IPS-NIHi7 (cell line): ENCODE measurements around the gene AP3M1.
"Not testable (repeated sequence)": the region's sequence is repeated elsewhere in the genome, so short reads cannot be mapped to it uniquely, and the experiment has no call there.

ENCODE experiments used
- DNase-seq: peaks from one replicate; pipeline ENCODE4 v3.0.0; 2012; ENCODE audit warnings: mixed read lengths; ENCODE audit errors: extremely low spot score

AP3M1 gene, protein sequence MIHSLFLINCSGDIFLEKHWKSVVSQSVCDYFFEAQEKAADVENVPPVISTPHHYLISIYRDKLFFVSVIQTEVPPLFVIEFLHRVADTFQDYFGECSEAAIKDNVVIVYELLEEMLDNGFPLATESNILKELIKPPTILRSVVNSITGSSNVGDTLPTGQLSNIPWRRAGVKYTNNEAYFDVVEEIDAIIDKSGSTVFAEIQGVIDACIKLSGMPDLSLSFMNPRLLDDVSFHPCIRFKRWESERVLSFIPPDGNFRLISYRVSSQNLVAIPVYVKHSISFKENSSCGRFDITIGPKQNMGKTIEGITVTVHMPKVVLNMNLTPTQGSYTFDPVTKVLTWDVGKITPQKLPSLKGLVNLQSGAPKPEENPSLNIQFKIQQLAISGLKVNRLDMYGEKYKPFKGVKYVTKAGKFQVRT

DNA sequence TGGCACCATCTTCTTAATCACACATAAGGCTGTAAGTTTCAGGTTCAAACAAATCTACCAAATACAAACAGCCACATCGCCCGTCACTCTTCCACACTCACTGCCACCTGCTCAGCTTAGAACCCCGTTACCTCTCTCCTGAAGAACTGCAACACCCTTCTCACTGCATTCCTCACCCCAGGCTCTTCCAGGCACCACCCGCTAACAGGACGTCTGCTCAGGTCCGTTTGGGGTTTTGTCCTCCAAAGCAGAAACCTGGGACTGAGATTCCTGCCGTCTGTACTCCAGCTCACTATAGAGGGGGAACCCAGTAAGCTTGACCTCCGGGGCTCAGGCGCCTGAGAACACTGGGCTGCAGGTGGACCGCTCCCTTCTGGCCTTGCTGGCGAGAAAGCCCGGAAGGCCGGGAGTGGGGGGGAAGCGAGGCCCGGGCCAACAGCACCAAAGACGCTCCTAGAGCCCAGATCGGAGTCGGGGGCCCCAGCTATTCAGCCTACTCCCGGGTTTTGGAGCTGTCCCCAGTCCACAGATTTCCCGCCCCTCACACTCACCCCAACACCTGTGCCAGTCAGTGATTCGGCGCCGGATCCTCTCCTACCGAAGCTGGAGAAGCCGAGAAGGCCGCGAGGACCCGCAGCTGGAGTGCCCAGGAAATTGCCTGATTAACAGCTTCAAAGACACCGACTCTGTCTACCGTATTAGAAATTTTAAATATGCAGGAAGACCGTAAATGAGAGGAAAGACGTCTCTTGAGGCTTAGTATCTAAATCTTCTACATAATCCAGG is at the start of gene AP3M1:
Gene AP3M1, minus strand, starts transcription at position 625 of the 786 bp plus-strand sequence. CDS start 12,449 bp downstream, outside the sequence.
- peak; percentile 82 for DNase-seq

DNA sequence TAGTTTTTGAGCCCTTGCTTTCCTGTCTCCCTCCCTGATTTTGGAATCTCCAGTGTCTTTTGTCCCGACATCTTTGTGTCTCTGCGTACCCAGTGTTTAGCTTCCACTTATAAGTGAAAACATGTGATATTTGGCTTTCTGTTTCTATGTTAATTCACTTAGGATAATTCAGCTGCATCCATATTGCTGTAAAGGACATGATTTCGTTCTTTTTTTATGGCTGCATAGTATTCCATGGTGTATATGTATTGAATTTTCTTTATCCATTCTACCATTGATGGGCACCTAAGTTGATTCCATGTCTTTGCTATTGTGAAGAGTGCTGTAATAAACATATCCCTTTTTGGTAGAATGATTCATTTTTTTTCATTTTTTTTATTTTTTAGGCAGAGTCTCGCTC is 48.7 kb upstream of the AP3M1 start:
- DNase-seq: no peak

DNA sequence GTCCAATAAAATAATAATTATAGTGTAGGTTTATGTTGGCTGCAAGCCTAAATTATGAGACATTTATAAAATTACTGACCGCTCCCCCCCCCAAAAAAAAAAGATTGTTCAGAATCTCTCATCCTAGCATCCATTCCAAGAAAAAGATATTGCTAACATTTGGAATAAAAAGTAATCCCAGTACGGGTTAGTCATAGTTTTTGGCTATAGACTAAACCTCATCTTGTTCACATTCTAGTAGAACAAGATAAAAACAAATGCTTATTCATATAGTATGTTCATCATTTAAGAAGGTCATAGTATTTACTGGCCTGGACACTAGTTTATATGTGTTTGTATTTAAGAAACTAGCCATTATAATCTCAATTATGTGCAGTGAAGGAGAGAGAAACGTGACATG is 44.4 kb upstream of the AP3M1 start:
- no peak for DNase-seq

DNA sequence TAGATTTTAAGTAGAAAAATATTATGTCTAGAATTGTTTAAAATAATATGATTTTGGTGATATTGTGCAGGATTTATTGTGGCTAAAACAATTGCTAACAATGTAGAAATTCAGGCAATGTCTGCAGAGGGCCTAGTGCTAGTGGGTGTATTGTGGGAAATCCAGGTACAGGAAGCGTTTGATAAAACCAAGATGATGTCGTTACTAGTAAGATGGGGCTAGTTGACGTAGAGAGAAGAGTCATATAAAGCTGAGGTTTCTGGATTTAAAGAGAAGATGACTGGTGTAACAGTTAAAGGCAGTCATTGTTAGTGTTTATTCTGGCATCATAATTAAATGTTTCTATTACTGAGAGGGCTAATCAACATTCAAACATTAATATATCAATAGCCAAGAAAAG is 43.9 kb upstream of the AP3M1 start:
- DNase-seq: no peak

DNA sequence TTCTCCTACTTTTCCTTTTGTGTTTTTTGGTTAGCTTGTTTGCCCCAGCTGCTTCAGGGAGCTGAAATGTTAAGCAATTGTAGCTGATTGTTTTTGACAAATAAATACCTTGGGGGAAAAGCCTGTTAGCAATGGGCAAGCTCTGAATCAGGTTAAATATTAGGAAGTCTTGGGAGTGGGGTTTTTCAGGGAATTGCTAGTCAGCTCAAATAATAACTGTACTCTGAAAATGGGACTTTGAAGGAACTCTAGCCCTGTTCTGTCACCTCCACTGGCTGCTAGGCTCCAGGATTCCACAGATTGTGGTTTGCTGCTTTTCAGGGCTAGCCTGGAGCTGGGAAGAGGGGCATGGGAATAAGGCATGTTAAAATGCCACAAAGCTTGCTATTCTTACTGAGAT is 39.9 kb upstream of the AP3M1 start:
- DNase-seq: no peak

DNA sequence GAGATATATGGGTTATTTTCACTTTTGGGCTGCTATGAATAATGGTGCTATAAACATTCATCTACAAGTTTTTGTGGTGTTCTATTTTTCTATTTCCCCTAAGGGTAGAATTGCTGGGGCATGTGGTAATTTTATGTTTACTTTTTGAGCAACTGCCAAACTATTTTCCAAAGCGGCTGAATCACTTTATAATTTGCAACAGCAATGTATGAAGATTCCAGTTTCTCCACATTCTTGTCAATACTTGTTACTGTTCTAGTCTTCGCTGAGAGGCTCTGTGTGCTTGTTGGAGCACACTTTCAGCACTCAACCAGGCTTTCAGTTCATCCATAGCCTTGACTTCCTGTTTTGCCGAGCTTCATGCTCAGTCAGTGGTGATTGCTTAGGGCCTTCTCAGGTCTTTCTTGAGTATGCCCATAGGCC is 39.4 kb upstream of the AP3M1 start:
- DNase-seq: no peak

DNA sequence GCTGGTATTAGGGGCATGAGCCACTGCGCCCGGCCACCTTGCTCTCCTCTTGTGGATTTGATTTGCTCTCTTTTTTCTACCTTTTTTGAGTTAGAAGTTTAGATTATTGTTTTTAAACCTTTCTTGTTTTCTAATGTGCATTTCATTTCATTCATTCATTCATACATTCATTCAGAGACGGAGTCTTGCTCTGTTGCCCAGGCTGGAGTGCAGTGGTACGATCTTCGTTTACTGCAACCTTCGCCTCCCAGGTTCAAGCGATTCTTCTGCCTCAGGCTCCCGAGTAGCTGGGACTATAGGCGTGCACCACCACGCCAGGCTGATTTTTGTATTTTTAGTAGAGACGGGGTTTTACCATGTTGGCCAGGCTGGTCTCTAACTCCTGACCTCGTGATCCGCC is 38.0 kb upstream of the AP3M1 start:
- DNase-seq: not testable (repeated sequence)

DNA sequence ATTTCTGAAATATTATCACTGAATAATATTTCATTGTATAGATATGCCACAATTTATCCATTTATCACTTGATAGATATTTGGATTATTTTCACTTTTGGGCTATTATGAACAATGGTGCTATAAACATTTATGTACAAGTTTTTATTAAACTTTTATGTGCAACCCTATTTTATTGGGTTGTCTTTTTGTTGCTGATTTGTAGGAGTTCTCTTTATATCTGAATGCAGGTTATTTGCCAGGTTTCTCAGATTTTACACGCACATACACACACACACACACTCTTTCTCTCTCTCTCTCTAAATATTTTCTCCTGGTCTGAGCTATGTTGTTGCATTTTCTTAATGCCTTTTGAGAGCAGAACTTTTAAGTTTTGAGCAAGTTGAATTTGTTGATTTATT is 36.6 kb upstream of the AP3M1 start:
- DNase-seq: no peak

DNA sequence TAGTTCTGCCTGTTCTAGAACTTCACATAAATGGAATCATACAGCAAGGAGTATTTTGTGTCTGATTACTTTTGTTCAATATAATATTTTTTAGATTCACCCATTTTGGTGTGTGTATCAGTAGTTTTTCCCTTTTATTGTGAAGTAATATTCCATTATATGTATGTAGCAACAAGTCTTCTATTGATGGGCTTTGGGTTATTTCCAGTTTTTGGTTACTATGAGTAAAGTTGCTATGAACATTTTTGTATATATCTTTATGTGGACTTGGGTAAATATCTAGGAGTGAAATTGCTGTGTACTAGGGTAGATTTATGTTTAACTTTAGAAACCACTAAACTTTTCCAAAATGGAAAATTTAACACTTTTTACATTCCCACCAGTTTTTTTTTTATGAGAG is 36.0 kb upstream of the AP3M1 start:
- no peak for DNase-seq

DNA sequence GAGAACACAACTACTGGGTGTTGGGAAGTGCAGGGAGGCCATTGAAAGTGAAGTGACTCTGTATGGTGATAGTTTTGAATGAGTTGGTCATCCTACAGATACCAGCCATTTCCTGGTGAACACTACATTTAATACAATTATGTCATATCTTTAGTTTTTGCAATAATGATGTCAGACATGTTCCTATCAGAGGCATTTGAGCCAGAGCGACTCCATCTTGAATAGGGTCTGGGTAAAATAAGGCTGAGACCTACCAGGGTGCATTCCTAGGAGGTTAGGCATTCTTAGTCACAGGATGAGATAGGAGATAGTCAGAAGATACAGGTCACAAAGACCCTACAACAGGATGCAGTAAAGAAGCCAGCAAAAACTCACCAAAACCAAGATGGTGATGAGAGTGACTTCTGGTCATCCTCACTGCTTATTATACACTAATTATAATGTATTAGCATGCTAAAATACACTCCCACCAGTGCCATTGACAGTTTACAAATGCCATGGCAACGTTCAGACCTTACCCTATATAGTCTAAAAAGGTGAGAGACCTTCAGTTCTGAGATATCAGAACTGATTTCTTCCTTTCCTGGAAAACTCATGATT is 28.6 kb upstream of the AP3M1 start:
- no peak for DNase-seq

DNA sequence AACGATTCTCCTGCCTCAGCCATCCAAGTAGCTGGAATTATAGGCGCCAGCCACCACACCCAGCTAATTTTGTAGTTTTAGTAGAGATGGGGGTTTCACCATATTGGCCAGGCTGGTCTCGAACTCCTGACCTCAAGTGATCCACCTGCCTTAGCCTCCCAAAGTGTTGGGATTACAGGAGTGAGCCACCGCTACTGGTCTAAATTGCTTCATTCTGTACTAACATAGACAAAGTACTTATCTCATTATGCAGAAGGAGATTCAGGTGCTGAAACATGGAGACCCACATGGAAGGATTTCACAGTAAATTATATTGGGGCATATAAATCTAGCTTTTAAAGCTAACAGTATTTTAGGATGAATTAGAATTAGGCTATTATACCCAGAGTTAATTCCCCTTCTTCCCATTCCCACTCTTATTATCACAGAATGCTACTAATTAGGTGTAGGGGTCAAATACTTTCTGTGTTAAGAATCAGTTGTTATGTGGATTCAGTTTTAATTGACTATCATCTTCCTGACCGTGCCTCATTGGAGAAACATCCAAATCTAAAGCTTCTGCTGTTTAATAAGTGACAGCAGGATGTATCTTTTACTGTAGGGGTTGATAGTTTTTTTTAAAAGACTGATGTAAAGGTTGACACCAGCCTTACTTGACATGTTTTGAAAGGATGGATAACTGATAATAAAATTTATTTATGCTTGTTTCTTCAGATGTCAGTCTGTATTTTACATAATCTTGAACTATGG is 27.6 kb upstream of the AP3M1 start:
- DNase-seq: no peak

DNA sequence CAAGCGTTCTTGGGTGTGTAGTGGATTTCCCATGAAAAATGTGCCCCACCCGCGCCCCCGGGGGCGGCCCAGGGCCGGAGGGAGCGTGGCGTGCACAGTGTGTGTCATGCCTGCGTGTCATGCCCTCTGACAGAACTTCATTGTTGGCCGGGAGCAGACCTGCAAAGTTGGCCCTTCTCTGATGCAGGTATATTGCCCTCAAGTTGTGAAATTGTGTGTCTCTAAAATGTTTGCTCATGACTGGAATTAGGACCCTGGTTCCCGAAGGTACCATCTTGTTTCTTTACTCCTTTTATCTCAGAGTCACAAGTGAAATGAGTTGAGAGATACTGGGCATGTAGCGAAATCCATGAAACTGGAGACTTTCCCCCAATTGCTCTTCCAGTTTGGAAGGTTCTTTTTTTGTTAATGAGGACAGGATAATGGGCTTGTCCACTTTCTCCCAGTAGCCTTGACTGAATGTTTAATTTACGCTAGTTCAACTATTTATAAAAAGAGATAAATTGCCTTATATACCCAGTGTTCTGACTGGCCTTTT is 26.6 kb upstream of the AP3M1 start:
- DNase-seq: peak; percentile 13

DNA sequence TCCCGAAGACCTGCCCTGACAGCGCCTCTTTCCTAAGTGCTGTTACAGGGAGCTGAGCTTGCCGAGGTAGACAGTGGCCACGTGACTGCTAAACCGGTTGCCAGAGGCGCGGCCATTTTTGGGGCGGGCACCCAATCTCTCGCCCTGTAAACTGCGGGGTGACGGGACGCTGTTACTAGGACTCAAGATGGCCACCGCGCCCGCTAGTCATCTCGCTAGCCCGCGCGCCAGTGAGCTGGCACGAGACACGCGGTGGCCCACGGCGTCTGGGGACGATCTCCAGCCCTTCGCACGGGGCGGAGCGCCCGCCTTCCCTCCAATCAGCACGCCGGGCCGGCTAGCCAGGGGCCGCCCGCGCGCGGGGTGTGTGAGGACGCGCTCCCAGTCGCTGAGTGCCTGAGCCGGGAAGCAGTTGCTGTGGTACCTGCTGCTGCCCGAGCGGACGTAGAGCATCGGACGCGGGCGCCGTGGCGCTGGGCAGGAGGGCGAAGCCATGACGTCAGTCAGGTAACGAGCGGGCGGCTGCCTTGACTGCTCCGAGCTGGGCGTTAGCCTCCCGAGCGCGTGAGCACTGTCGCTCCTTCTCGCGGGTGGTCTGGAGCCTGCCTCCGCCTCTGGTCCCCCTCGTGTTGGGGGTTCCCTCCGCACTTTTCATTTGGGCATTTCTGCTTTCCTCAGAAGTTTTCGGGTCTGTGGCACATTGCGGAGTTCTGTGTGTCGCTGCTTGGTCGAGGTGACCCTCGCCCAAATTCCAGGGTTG is 25.9 kb upstream of the AP3M1 start:
- peak; percentile 93 for DNase-seq

DNA sequence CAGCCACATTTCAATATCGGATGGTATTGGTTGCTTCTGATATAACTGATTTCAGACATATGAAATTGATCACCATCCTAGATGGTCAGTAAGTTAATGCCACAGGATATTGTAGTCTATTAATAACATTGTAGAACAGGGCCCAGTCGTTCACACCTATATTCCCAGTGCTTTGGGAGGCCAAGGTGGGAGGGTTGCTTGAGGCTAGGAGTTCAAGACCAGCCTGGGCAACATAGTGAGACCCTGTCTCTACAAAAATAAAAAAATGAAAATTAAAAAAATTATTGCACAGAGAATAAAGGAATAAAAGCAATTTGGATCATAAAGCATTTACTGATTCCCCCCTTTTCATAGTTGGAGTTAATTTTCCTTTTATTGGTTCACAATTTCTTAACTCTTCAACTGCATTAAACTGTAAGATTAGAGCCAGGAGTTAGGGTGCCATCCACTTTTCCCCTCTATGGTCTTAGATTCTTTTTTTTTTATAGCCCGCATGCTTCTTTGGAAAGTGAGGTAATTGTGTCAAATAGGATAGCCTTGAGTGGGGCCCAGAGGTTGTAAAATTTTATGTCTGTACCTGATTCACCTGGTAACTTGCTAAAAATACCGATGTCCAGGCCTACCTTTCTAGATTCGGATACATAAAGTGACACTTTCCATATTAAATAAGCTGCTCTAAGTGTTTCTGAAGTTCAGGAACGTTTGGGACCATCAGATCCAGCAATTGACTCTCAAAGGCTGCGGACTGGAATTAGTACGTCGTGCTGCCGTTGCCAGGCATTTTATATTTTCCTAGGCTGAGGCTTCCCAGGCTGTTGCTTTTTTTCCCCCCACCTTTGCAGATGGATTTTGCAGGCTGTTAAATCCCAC is 25.1 kb upstream of the AP3M1 start:
- DNase-seq: no peak

DNA sequence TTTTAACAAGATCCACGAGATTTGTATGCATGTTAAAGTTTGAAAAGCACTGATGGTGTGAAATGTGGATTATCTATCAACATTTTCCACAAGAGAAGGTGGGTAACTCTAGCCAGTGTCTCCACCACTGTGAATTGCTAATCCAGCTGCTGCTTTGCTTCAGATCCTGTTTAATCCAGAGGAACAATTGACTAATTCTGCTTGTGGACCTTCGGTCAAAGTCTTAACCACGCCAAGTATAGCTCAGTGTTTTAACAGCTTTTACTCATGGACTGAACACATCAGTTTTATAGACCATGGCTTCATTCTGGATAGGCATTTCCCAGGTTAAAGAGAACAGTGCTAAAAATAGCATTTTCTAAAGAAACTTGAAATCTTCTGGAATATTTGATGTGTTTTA is 23.9 kb upstream of the AP3M1 start:
- no peak for DNase-seq

DNA sequence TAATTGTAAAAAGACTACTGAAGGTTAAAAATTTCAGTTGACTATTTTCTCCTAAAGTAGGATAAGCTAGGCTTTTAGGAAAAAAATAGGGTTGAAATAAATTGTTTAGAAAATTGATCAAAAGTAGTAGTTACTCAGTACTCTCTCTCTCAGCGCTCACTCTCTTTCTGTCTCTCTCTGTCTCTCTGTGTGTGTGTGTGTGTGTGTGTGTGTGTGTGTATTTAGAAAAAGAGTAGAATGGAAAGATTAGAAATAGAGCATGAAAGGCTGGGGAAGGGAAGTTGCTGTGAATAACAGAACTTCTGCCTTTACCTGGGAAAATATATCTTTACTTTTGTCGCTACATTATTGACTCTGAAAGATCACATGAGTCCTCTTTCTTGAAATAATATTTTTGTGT is 21.0 kb upstream of the AP3M1 start:
- DNase-seq: no peak

DNA sequence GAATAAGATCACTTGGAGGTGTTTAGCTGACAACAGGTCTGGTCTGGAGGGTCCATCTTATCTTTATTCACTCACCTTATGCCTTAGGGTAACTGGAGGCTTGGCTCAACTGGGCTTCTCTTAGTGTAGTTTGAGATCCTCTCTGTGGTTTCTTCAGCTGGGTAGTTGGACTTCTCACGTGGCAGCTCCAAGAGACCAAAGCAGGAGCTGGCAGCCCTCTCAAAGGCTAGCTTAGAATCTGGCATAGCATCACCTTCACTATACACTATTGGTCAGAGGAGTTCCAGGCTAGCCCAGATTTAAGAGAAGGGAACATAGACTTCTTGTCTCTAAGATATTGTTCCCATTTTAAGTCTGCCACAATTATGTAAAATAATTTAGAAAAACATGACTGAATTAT is 16.8 kb upstream of the AP3M1 start:
- DNase-seq: no peak

DNA sequence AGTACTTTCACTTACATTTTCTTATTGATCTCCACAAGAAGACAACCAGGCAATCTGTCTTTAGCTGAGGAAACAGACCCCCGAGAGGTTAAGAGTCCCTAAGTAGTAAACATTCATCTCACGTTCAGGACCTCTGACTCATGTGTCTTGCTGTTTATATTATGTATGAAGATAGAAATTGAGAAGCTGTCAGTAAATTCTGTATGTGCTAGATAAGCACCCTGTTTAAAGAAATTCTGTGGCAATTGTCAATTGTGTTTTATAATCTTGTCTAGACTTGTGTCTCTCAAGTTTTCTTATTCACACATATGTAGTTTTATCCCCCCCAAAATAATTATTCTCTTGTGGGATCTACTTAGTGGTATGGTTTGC is 14.9 kb upstream of the AP3M1 start:
- no peak for DNase-seq

DNA sequence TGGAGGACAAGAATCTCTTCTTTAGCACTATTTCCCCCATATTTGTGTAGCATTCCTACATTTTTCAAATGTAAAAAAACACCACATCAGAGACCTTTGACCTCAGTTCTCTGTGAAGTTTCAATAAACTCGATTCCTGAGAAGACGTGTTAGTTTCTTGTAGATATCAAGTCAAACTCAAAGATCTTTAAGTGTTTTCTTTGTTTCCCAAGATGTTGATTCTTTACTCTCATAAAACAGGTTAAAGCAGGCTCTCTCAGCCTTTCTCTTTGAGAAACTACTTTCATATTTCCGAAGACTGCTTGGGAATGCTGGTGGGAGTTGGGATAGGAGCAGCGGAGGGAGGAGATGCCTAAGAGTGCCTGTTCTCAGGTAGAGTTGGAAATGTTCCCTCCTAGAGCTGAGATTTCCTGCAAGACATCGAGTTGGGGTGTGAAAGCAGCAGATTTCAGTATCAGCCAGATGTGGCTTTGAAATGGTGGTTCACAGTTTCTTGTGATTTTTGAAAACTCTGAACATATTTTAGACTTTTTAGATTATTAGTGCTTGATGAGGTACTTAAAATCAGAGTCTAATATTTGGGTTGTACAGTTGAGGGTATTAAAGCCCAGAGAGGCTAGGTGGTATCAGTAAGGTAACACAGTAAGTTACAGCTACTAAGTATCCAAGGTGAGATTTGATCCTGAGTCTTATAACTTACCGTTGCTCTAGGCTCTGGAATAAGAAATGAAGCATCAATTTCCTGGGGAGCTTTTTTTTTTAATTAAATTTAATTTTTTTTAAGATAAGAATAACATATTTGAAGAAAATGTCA is 14.3 kb upstream of the AP3M1 start:
- DNase-seq: no peak
